Measurements from ENCODE around the gene ZFPM1.

GRCh38 chr16:88486398-88487123 is 33.5 kb downstream of the ZFPM1 start:
- TF ChIP-seq EZH2 (IDR thresholded peaks at IDR 0.05) (no peak), REST (IDR thresholded peaks at IDR 0.05; ENCODE audit: low read depth) (no peak), YY1 (IDR thresholded peaks at IDR 0.05; ENCODE audit: extremely low read depth, insufficient replicate concordance, low read depth, low read length) (no peak), MAX (IDR thresholded peaks at IDR 0.05) (no peak), ZFX (IDR thresholded peaks at IDR 0.05) (no peak), CTCF (IDR thresholded peaks at IDR 0.05 in 2 of 3, conservative IDR thresholded peaks at IDR 0.05 in 1 of 3; ENCODE audit: borderline replicate concordance in 1 of 3, insufficient read depth in 1 of 3, low read depth in 2 of 3, low read length in 2 of 3) (no peak), POLR2A (IDR thresholded peaks at IDR 0.05; ENCODE audit: borderline replicate concordance, extremely low read depth, insufficient read depth, insufficient read length) (no peak)

Data from HCT116 (cell line).